Adrenal gland (tissue), 5 donors: ENCODE measurements around the gene TTC34.

Experiments
- CTCF ChIP-seq, 6 experiments: fragments of 450-650 bp in 4 of 6; fragments of 200-600 bp in 2 of 6; sonication (generic) in 1 of 6; IDR thresholded peaks; 1 replicate in 5 of 6; 2 replicates in 1 of 6; pipeline versions ENCODE4 v1.5.1 to v1.8.0; 2016 to 2021; ENCODE audit warnings: antibody characterized with exemption in 6 of 6, mild to moderate bottlenecking in 2 of 6, moderate library complexity in 1 of 6
- POLR2A ChIP-seq, 2 donors: fragments of 450-650 bp; IDR thresholded peaks; one replicate each; pipeline ENCODE4 v1.6.1; 2017; ENCODE audit warnings: antibody characterized with exemption in 2 of 2, mild to moderate bottlenecking in 2 of 2, moderate library complexity in 1 of 2
- donor health status: DM: no; HTN: no; CAD: no.

- TF ChIP-seq CTCF (IDR thresholded peaks at IDR 0.05): no peak
- no peak for TF ChIP-seq POLR2A (IDR thresholded peaks at IDR 0.05)
Observed at GRCh38 chr1:2587860-2588571, 213.5 kb downstream of the TTC34 start.
